GM12892 (cell line): Measurements from ENCODE around the gene TBC1D13.
"Not testable (repeated sequence)": the region's sequence is repeated elsewhere in the genome, so short reads cannot be mapped to it uniquely, and the experiment has no call there.

Experiments used
- POLR2A ChIP-seq: IDR thresholded peaks from 2 replicates; pipeline ENCODE4 v1.6.1; 2011; ENCODE audit warnings: low read depth, low read length, control low read depth
- POLR2AphosphoS5 ChIP-seq: IDR thresholded peaks from 2 replicates; pipeline ENCODE4 v1.6.1; 2011; ENCODE audit warnings: low read depth, low read length, control low read depth

GRCh38 chr9:128794961-128795360 is 7.9 kb downstream of the TBC1D13 start:
- not testable (repeated sequence) for TF ChIP-seq POLR2AphosphoS5, POLR2A
